ENCODE measurements around the gene TECTB. TPM values are rescaled to one million over a fixed set of nuclear protein-coding genes. Genes with fewer than 3 reads are reported as not detected.
"Not testable (repeated sequence)": the region's sequence is repeated elsewhere in the genome, so short reads cannot be mapped to it uniquely, and the experiment has no call there.

The TECTB gene
- total RNA-seq = not detected

- DNase-seq (ENCODE audit: low read depth in 2 of 3, low spot score in 2 of 3) = no peak
Measured at GRCh38 chr10:112283100-112283499, at the start of gene TECTB. TECTB (plus strand) TSS chr10:112283400; CDS start chr10:112283735, 335 bp downstream.

GRCh38 chr10:112235141-112235540 is 48.1 kb upstream of the TECTB start:
- no peak for DNase-seq (ENCODE audit: low read depth in 2 of 3, low spot score in 2 of 3)

GRCh38 chr10:112235920-112236319 is 47.3 kb upstream of the TECTB start:
- DNase-seq (ENCODE audit: low read depth in 2 of 3, low spot score in 2 of 3) = no peak

- no peak for DNase-seq (ENCODE audit: low read depth in 2 of 3, low spot score in 2 of 3)
Measured at GRCh38 chr10:112236486-112236885, 46.7 kb upstream of the TECTB start.

GRCh38 chr10:112239347-112239746 is 43.9 kb upstream of the TECTB start:
- no peak for DNase-seq (ENCODE audit: low read depth in 2 of 3, low spot score in 2 of 3)

- DNase-seq (ENCODE audit: low read depth in 2 of 3, low spot score in 2 of 3) = no peak
Measured at GRCh38 chr10:112240441-112240840, 42.8 kb upstream of the TECTB start.

GRCh38 chr10:112241651-112242341 is 41.4 kb upstream of the TECTB start:
- DNase-seq (ENCODE audit: low read depth in 2 of 3, low spot score in 2 of 3) = no peak

GRCh38 chr10:112242769-112243168 is 40.4 kb upstream of the TECTB start:
- DNase-seq (ENCODE audit: low read depth in 2 of 3, low spot score in 2 of 3) = no peak

GRCh38 chr10:112243713-112244112 is 39.5 kb upstream of the TECTB start:
- DNase-seq (ENCODE audit: low read depth in 2 of 3, low spot score in 2 of 3) = no peak

- DNase-seq (ENCODE audit: low read depth in 2 of 3, low spot score in 2 of 3) = no peak
Measured at GRCh38 chr10:112244197-112244596, 39.0 kb upstream of the TECTB start.

- no peak for DNase-seq (ENCODE audit: low read depth in 2 of 3, low spot score in 2 of 3)
Measured at GRCh38 chr10:112247791-112248190, 35.4 kb upstream of the TECTB start.

GRCh38 chr10:112248584-112249295 is 34.5 kb upstream of the TECTB start:
- no peak for DNase-seq (ENCODE audit: low read depth in 2 of 3, low spot score in 2 of 3)

- DNase-seq (ENCODE audit: low read depth in 2 of 3, low spot score in 2 of 3) = no peak
Measured at GRCh38 chr10:112249722-112250121, 33.5 kb upstream of the TECTB start.

GRCh38 chr10:112250555-112250954 is 32.6 kb upstream of the TECTB start:
- DNase-seq (ENCODE audit: low read depth in 2 of 3, low spot score in 2 of 3) = no peak

GRCh38 chr10:112251238-112251637 is 32.0 kb upstream of the TECTB start:
- not testable (repeated sequence) for DNase-seq (ENCODE audit: low read depth in 2 of 3, low spot score in 2 of 3)

GRCh38 chr10:112258407-112258806 is 24.8 kb upstream of the TECTB start:
- DNase-seq (ENCODE audit: low read depth in 2 of 3, low spot score in 2 of 3) = no peak

- no peak for DNase-seq (ENCODE audit: low read depth in 2 of 3, low spot score in 2 of 3)
Measured at GRCh38 chr10:112259688-112260087, 23.5 kb upstream of the TECTB start.

- DNase-seq (ENCODE audit: low read depth in 2 of 3, low spot score in 2 of 3) = no peak
Measured at GRCh38 chr10:112260831-112261230, 22.4 kb upstream of the TECTB start.

GRCh38 chr10:112261281-112261822 is 21.8 kb upstream of the TECTB start:
- DNase-seq (ENCODE audit: low read depth in 2 of 3, low spot score in 2 of 3) = no peak

- DNase-seq (ENCODE audit: low read depth in 2 of 3, low spot score in 2 of 3) = no peak
Measured at GRCh38 chr10:112262546-112262945, 20.7 kb upstream of the TECTB start.

GRCh38 chr10:112265745-112266144 is 17.5 kb upstream of the TECTB start:
- DNase-seq (ENCODE audit: low read depth in 2 of 3, low spot score in 2 of 3) = no peak

- DNase-seq (ENCODE audit: low read depth in 2 of 3, low spot score in 2 of 3) = no peak
Measured at GRCh38 chr10:112269266-112269665, 13.9 kb upstream of the TECTB start.

Data from hematopoietic multipotent progenitor cell (in vitro differentiated cells).